Neural crest cell (in vitro differentiated cells): Measurements from ENCODE around the gene PEG3. TPM values are rescaled to one million over a fixed set of nuclear protein-coding genes. Genes with fewer than 3 reads are reported as not detected.

ENCODE experiments used
- DNase-seq: peaks from one replicate; pipeline ENCODE4 v3.0.0; 2021; ENCODE audit warnings: low read depth, mixed read lengths, low spot score
- H3K27ac Mint-ChIP-seq: one replicate; pipeline ENCODE4 v1.8.0; 2021; ENCODE audit warnings: mild to moderate bottlenecking, mixed read lengths; ENCODE audit not compliant: unreplicated experiment
- H3K27me3 Mint-ChIP-seq: 2 replicates; pipeline ENCODE4 v1.8.0; 2021; ENCODE audit warnings: low read depth, mild to moderate bottlenecking, mixed read lengths
- H3K36me3 Mint-ChIP-seq: 2 replicates; pipeline ENCODE4 v1.8.0; 2021; ENCODE audit warnings: low read depth, mild to moderate bottlenecking, mixed read lengths
- H3K4me1 Mint-ChIP-seq: 2 replicates; pipeline ENCODE4 v1.8.0; 2021; ENCODE audit warnings: mixed read lengths
- H3K4me3 Mint-ChIP-seq: one replicate; pipeline ENCODE4 v1.8.0; 2021; ENCODE audit warnings: mild to moderate bottlenecking, mixed read lengths
- H3K9me3 Mint-ChIP-seq: 2 replicates; pipeline ENCODE4 v1.8.0; 2021; ENCODE audit warnings: mixed read lengths
- total RNA-seq: library from RNA; stranded (reverse); gene quantifications from 2 replicates; pipeline ENCODE4 v1.2.1, GENCODE V29; 2021
- TF ChIP-seq, protein P1 (sequence below): fragments of 200-600 bp; sonication (generic); conservative IDR thresholded peaks from 2 replicates; pipeline ENCODE4 v1.5.0; 2021; ENCODE audit warnings: antibody characterized with exemption, mild to moderate bottlenecking

PEG3 gene
- total RNA-seq, 1 donor from 2014 or later, result not detected

GRCh38 chr19:56838024-56838908 is 2.3 kb downstream of the PEG3 start:
- Mint-ChIP-seq H3K27ac (no peak overlapping the region), H3K36me3 (peaks cover 17% of the 10 kb centered on the region), H3K4me3 (no peak overlapping the region), H3K27me3 (no peaks in the 10 kb centered on the region), H3K4me1 (no peaks in the 10 kb centered on the region), H3K9me3 (peaks cover 20% of the 10 kb centered on the region)
- DNase-seq, result no peak
- TF ChIP-seq, protein P1, sequence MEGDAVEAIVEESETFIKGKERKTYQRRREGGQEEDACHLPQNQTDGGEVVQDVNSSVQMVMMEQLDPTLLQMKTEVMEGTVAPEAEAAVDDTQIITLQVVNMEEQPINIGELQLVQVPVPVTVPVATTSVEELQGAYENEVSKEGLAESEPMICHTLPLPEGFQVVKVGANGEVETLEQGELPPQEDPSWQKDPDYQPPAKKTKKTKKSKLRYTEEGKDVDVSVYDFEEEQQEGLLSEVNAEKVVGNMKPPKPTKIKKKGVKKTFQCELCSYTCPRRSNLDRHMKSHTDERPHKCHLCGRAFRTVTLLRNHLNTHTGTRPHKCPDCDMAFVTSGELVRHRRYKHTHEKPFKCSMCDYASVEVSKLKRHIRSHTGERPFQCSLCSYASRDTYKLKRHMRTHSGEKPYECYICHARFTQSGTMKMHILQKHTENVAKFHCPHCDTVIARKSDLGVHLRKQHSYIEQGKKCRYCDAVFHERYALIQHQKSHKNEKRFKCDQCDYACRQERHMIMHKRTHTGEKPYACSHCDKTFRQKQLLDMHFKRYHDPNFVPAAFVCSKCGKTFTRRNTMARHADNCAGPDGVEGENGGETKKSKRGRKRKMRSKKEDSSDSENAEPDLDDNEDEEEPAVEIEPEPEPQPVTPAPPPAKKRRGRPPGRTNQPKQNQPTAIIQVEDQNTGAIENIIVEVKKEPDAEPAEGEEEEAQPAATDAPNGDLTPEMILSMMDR, result no peak

DNA sequence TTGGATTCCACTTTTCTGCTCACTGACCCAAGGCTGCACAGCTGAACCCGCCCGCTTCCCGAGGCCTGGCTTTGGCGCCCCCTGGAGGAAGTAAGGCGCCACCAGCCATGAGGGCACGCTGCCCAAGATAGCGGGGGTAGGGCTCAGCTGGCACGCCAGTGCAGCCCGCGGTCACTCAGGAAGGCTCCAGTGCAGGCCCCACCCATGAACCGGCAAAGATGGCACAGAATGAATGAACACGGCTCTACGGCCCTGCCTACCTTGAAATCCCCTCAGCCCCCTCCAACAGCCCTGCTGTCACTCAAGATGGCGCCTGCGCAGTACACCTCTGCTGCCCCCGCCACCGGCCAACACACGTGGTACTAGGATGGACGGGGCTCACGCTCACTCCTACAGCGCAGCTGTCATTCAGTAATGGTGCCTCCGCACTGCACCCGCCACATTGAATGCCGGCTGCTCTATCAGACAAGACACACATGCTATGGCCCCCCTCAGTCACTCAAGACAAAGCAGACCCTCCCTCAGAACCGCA is 3.0 kb downstream of the PEG3 start:
- H3K36me3 Mint-ChIP-seq, result peaks cover 17% of the 10 kb centered on the region
- no peak overlapping the region for H3K4me3 Mint-ChIP-seq
- H3K27me3 Mint-ChIP-seq, result no peaks in the 10 kb centered on the region
- peaks cover 20% of the 10 kb centered on the region for H3K9me3 Mint-ChIP-seq
- H3K27ac Mint-ChIP-seq, result no peak overlapping the region
- no peak for DNase-seq
- TF ChIP-seq, protein P1, result no peak
- no peaks in the 10 kb centered on the region for H3K4me1 Mint-ChIP-seq

GRCh38 chr19:56837004-56837403 is 3.5 kb downstream of the PEG3 start:
- no peaks in the 10 kb centered on the region for H3K4me1 Mint-ChIP-seq
- no peaks in the 10 kb centered on the region for H3K27me3 Mint-ChIP-seq
- TF ChIP-seq, protein P1, result no peak
- no peak for DNase-seq
- peaks cover 20% of the 10 kb centered on the region for H3K36me3 Mint-ChIP-seq
- H3K27ac Mint-ChIP-seq, result no peak overlapping the region
- no peak overlapping the region for H3K4me3 Mint-ChIP-seq
- H3K9me3 Mint-ChIP-seq, result peaks cover 23% of the 10 kb centered on the region

DNA sequence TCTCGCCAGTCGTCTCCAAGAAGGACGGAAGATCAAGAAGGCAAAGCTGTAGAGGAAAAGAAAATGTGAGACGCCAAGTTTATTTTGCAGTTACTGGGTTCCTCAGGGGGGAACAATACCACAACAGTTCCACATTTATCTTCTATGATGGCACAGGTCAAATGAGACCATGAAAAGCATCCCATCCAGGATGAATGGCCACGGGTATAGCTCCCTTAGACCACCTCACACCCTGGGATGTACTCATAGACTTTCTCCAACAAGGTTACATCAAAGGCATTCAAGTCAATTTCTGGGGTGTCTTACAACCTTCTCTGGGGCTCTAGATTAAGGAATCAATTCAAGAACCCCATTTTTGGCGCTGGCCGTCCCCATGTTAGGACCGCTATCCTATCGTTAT is 4.5 kb downstream of the PEG3 start:
- DNase-seq, result no peak
- Mint-ChIP-seq H3K27me3 (no peaks in the 10 kb centered on the region), H3K4me1 (no peaks in the 10 kb centered on the region), H3K4me3 (no peak overlapping the region), H3K36me3 (peaks cover 19% of the 10 kb centered on the region), H3K9me3 (peaks cover 21% of the 10 kb centered on the region), H3K27ac (no peak overlapping the region)
- TF ChIP-seq, protein P1, result no peak

GRCh38 chr19:56835401-56835800 is 5.1 kb downstream of the PEG3 start:
- Mint-ChIP-seq H3K4me3 (no peak overlapping the region), H3K27me3 (no peaks in the 10 kb centered on the region), H3K4me1 (no peaks in the 10 kb centered on the region), H3K36me3 (peaks cover 17% of the 10 kb centered on the region), H3K27ac (no peak overlapping the region), H3K9me3 (peaks cover 19% of the 10 kb centered on the region)
- no peak for DNase-seq
- TF ChIP-seq, protein P1, result no peak
